Iris pigment epithelial cell (primary cell): ENCODE data around the gene CCDC32.
"Not testable (repeated sequence)": the region's sequence is repeated elsewhere in the genome, so short reads cannot be mapped to it uniquely, and the experiment has no call there.

Experiments
- DNase-seq: peaks from one replicate; pipeline ENCODE4 v3.0.0-alpha.2; 2011; ENCODE audit warnings: low read depth

CCDC32 gene, protein sequence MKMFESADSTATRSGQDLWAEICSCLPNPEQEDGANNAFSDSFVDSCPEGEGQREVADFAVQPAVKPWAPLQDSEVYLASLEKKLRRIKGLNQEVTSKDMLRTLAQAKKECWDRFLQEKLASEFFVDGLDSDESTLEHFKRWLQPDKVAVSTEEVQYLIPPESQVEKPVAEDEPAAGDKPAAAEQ

DNA sequence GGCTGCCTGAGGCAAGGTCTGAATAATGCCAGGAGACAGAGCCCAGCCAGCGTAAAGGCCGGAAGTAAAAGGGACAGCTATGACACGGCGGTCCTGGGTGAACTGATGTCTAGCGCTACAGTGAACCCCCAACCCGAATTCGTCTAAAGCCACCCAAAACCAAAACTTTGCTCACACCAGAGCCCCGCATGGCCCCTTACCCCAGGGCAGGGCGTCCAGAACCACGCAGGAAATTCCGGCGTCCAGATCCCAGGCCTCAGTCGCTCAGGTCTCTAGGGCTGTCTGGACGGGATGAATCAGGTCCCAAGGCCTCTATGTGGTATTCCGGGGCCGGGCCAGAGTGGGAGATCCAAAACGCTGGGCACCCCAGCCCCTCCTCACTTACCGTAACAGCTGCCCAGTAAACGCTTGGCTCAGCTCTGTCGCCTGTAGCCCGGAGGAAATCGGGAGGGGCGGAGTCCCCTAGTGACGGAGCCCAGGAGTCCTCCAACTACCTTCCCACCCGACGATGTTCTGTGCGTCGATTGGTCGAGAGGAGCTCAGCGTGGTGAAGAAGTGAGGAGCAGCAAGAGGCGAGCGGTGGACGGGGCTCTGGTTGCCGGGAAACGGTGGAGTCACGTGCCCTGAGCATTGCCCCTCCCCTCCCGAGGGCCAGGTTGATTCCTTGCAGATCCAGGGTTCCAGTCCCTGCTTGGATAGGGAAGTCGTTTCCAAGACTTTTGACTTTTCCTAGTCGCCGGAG is at the start of gene CCDC32:
TSS of gene CCDC32 (minus strand) at position 452 of the 742 bp plus-strand sequence. CDS start 2,027 bp downstream, outside the sequence.
- peak; percentile 99 for DNase-seq

DNA sequence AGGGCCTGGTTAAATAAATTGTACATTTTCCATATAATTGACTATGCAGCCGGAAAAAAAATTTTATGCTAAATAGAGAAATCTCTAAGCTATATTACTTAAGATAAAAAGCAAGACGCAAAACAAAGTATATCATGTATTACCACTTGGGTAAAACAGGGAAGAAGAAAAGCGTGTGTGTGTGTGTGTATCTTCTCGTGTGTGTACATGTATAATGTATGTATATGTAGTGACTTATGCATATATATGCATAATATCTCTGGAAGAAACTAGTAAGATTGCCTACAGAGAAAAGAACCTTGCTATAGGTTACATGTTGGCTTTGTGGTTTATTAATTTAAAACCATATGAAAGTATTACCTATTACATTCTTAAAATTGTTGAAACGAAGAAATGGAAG is 48.2 kb upstream of the CCDC32 start:
- no peak for DNase-seq

DNA sequence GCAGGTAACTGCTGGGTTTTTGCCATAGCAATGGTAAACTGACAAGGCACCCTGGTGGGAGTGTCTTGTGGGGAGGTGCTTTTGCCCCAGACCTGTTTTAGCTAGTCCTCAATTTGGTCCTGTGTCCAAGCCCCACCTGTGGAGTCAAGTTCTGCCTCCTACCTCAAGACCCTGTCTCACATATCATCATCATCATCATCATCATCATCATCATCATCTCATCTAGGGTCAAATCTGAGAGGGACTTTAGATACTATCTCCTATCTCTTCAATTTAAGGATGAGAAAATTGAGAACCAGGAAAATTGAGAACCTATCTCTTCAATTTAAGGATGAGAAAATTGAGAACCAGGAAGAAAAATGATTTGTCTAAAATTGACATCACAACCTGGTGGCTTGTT is 39.1 kb upstream of the CCDC32 start:
- no peak for DNase-seq

DNA sequence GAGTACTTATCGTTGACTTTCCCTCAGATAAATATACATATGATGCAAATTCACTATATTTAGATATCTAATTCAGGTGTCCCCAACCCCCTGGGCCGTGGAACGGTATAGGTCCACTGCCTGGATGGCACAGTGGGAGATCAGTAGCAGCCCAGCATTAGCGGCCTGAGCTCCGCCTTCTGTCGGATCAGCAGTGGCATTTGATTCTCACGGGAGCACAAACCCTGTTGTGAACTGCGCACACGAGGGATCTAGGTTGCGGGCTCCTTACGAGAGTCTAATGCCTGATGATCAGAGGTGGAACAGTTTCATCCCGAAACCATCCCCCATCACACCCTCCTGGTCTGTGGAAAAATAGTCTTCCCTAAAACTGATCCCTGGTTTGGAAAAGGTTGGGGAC is 36.1 kb upstream of the CCDC32 start:
- DNase-seq = no peak

DNA sequence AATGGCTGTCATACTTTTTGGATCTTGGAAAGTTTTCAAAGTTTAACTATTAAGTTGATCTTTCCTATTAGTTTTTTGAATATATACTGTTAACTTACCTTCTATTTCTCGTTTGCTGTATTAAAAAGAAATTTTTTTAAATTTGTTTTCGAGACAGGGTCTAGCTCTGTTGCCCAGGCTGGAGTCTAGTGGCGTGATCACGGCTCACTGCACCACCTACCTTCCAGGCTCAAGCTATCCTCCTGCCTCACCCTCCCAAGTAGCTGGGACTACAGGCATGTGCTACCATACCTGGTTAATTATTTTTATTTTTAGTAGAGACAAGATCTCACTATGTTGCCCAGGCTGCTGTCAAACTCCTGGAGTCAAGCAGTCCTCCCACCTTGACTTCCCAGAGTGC is 33.8 kb upstream of the CCDC32 start:
- DNase-seq = no peak

DNA sequence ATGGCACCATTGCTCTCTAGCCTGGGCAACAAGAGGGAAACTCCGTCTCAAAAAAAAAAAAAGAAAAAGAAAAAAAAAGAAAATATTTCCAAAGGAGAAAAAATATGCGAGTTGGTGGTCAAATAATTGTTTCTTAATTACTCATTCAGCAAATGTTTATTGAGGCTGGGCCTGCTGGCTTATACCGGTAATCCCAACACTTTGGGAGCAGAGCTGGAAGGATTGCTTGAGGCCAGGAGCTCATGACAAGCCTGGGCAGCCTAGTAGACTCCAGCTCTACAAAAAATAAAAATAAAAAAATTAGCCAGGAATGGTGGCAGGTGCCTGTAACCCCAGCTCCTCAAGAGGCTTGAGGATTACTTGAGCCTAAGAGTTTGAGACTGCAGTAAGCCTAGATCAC is 33.3 kb upstream of the CCDC32 start:
- no peak for DNase-seq

DNA sequence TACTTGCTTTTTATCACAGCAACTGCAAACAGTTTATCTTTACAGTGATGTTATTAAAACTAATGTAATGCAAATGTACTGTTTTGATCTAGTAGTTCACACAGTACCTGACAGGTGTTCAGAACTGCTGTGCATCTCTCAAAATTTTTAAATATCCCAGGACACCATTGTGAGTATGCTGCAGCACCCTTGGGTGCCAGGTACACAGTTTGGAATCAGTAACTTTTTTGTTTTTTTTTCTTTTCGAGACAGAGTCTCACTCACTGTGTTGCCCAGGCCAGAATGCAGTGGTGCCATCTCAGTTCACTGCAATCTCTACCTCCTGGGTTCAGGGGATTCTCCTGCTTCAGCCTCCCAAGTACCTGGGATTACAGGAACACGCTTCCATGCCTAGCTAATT is 32.2 kb upstream of the CCDC32 start:
- no peak for DNase-seq

DNA sequence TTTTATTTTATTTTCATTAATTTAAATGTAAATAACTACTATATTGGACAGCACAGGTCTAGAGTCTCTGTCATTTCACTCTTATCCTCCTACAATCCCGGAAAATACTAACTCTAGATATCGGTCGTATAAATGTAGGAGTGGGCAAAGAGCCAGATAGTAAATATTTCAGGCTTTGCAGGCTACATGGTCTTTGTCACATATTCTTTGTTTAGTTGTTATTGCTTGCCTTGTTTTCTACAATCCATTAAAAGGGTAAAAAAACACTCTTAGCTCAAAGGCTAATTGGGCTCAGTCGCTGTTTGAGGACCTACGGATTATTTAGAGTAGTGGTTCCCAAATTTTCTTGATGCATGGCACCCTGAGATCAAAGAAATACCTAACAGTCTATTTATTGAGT is 30.9 kb upstream of the CCDC32 start:
- no peak for DNase-seq

DNA sequence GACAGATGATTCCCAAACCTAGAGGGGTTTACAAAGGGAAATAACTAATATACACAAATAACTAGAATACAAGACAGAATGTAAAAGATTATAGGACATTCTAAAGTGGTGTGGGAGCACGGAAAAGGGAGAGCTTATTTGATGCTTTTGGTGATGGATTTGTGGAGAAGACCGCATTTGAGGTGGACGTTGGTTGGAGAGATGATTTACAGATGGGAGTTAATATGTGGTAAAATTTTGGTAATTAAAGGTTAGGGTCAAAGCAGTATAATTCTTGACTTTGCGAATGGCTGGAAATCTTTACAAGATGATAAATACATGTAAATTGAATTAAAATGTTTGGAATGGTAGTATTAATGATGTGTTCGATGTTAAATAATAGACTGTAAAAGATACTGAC is 30.4 kb upstream of the CCDC32 start:
- DNase-seq = peak; percentile 7

DNA sequence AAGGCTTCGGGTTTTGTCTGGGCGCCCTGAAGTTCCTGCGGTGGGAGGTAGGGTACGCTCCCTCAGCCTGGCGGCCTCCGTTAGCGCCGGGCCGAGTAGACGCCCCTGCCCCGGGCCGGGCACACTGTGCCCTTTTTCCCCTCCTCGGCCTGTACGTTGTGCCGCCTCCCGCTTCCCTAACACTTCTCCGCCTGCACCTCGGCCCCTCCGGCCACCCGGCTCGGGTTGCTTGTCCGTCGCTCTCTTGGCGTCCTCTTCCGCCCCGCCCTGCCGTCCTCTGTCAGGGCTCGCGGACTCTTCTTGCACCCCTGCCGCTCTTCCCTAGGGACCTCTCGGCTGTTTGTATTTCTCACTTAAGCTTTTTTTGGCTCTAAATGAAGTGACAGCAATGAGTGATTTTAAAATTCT is 29.6 kb upstream of the CCDC32 start:
- DNase-seq = peak; percentile 38

DNA sequence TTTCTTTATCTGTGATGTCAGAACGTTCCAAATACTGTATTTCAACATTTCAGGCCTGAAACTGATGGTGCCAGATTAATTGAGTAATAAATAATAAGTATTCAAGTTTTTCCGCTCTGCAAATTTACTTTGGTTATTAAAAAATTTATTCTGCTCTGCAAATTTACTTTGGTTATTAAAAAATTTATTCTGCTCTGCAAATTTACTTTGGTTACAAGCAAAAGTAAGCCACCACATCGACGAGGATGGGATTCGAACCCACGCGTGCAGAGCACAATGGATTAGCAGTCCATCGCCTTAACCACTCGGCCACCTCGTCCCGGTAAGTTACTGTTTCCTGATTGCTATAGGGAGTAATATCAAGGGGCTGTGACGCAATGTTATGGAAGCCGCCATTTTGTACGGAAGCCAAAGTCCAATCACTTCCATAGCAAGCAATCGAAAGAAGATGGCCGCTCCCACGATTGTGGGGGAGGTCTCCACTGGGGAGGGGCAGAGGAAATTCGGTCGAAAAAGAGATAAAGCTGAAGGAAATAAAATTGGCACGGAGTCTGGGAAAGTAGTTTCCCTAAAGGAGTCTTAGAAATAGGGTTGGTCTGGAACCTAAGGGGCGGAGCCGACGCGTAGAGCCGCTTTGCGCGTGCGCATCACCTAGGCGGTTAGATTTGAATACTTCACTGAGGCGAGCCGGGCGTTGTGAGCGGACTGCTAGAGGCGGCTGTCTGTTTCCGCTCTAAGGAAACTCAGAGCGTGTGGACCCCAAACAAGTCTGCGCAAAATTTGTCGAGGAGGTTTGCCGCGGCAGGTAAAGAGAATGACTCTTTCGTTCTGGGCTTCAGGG is 29.0 kb upstream of the CCDC32 start, which contains the start of gene KNL1:
TSS of gene KNL1 (plus strand) at position 662 of the 841 bp plus-strand sequence. CDS start 8,683 bp downstream, outside the sequence.
- DNase-seq = peak; percentile 82

DNA sequence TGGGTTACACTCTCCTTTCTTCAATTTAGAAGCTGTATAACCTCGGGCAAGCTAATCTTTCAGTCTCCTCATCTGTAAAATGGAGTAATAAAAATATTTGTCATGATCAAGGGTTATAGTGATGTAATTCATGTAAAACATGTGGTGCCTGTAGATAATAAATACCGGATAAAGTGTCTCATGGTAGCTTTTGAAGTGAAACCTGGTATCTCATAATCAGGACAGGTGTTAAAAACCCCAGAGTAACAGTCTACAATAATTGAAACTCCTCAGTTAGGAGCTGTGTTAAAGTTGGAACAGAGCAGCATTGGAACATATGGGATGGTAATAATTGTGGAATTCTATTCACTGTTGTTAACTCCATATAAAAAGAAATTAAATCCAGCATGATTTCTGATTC is 28.3 kb upstream of the CCDC32 start:
- no peak for DNase-seq

DNA sequence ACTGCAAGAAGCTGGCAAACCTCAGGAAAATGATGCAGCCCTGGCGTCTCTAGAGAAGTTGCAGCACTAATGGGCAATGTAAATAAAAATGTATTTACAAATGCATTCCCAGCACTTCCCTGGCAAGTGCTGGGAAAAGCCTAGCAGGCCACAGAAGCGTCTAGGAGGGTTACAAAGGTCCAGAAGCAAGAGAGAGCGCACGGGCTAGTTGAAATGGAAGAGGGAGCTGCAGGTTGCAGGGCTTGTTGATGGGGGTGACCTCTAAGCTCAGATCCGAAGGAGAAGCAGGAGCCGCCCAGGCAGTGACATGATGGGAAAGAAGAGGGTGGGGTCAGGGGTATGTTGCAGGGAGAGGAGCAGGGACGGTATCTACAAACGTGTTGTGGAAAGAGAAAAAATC is 26.5 kb upstream of the CCDC32 start:
- no peak for DNase-seq

DNA sequence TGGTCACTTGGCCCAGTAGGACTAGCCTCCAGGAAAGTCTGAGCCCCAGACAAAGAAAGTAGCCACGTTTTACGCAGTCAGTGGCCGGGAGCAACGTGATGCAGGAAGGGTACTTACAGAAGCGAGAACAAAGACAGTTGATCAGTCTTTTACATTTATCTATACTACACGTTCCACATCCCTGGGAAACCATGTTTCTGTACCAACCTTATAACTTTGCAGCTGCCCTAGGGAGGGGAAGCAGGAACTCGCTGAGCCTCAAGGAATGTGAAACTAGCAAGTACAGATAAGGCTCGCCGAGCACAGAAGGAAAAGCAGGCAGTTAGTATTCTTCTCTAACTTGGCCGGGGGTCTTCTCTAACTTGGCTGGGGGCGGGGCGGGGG is 25.8 kb upstream of the CCDC32 start:
- peak; percentile 15 for DNase-seq

DNA sequence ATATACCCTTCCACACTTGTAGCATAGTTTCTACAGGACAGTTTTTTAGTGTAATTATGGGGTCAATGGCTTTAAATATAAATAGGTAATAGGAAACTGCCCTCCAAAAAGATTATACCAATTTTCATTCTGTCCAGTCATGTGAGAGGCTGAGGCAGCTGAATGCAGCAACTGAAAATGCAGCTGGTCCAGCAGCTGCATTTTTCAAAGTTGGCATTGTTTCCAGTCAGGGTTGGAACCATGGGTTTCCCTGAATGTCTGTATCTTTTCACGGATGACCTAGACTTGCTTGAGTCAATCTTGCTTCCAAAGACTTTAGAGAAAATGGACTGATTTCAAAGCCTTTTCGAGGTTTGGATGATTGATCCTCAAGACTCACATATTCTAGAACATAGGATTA is 19.3 kb upstream of the CCDC32 start:
- DNase-seq = no peak

DNA sequence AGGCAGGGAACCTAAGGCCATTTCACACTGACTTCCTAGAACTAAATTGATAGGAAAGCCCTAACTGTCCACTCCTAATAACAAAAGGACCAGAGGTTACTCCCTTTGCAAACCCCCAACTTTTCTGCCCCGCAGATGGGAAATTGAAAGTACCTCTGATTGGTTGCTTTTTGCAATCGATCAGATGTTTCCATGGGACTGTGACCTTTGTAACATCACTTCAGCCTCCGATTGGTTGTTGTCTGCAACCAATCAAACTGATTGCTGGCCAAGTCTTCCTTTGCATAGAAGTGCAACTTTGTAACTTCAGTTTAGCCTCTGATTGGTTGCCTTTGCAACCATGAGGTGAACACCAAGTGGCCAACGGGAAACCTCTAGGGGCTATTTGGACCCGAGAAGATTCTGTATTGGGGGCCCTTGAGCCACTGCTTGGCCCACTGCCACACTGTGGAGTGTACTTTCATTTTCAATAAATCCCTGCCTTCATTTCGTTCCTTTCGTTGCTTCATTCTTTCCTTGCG is 17.9 kb upstream of the CCDC32 start:
- DNase-seq = peak; percentile 51

DNA sequence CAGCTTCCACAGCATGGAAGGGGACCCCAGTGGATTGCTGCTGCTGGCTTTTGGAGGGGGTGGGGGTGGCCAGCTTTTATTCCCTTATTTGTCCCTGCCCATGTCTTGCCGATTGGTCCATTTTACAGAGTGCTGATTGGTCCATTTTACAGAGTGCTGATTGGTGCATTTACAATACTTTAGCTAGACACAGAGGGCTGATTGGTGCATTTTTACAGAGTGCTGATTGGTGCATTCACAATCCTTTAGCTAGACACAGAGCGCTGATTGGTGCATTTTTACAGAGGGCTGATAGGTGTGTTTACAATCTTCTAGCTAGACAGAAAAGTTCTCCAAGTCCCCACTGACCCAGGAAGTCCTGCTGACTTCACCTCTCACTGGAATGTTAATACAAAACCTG is 17.0 kb upstream of the CCDC32 start:
- DNase-seq = not testable (repeated sequence)

DNA sequence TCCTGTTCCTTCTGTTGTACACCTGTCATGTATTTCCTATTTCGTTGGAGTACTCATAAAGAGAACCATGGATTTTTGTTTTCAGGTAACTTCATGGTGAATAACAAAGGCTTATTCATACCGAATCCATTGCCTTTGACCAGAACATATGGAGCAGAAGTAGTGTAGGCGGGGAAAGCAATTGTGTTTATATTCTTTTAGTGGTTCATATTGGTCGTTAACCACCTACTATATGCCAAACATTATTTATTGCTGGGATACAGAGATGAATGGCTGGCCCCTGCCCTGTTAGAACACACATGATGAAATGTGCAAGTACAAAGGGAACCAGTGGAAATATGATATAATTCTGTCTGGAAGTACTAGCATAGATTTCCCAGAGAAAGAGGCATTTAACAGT is 14.1 kb upstream of the CCDC32 start:
- no peak for DNase-seq

DNA sequence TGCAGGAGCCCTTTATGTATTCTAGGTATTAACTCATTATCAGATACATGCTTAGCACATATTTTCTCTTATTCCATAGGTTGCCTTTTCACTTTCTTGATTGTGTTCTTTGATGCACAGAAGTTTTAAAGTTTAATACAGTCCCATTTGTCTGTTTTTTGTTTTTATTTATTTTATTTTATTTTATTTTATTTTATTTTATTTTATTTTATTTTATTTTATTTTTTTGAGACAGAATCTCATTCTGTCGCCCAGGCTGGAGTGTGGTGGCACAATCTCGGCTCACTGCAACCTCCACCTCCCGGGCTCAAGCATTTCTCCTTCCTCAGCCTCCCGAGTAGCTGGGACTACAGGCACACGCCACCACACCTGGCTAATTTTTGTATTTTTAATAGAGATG is 12.1 kb upstream of the CCDC32 start:
- not testable (repeated sequence) for DNase-seq

DNA sequence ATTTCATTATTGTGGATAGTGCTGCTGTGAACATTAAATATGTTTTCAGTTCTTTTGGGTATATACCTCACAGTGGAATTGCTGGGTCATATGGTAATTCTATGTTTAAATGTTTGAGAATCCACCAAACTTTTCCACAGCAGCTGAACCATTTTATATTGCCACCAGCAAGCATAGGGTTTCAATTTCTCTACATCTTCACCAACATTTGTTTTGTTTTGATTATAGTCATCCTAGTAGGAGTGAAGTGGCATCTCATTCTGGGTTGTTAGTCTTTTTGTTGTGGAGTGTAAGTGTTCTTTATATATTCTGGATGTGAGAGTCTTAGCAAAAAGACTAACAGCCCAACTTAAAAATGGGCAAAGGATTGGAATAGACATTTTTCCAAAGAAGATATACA is 10.3 kb upstream of the CCDC32 start:
- no peak for DNase-seq

DNA sequence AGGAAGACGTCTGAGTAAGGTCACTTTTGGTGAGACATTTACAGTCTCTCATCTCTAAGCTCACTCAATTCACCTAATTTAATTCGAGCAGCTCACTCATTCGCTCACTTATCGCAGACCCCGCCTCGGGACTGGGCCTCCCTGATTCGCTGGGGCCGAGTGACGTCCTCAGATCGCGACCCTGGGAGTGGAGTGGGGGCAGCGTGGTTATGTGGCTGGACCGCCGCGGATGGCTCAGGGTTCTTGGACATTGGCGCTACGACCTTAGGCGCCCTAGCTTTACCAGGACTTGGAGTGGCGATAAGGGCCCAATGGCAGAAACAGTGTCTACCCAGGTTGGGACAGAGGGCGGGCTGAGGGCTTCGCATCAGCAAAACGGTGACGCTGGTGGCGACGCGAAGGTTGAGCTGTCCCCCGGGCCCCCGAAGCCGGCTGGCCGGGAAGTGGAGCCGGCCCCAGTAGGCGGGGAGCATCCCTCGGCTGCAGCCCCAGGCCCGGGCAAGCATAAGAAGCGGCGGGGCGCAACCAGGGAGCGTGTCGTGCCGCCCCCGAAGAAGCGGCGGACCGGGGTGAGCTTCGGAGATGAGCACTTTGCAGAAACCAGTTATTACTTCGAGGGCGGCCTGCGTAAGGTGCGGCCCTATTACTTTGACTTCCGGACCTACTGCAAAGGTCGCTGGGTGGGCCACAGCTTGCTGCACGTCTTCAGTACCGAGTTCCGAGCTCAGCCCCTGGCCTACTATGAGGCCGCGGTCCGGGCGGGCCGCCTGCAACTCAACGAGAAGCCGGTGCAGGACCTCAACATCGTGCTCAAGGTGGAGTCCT is 4.5 kb upstream of the CCDC32 start, which contains the start of gene RPUSD2:
TSS of gene RPUSD2 (plus strand) at position 171 of the 825 bp plus-strand sequence. CDS start at position 210, 39 bp downstream.
- DNase-seq = peak; percentile 94

DNA sequence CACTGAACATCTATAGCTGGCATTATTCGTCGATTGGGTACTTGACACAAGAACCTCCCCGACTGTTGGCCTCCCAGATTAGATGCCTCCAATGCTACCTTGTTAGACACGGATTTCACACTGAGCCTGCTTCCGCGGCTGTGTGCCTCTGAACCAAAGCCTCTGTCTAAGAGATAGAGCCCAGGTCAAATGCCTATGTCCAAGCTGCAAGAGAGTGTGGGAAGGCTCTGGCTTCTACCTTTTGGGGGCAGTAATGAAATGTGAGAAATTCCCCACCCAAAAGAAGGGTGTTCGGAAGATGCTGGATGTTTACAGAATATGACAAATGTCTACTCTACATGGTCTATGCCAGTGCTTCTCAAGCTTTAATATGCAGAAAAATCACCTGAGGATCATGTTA is 2.3 kb upstream of the CCDC32 start:
- no peak for DNase-seq
